IMR-90 (cell line): ENCODE data around the gene RIMBP3B. TPM values are rescaled to one million over a fixed set of nuclear protein-coding genes. Genes with fewer than 3 reads are reported as not detected.
"Not testable (repeated sequence)": the region's sequence is repeated elsewhere in the genome, so short reads cannot be mapped to it uniquely, and the experiment has no call there.

Experiments
- ATAC-seq: fragments of 200-7000 bp; cut with Tn5 transposase; 2 replicates; pipeline ENCODE4 v1.9.1; 2020; ENCODE audit warnings: low read depth, mild to moderate bottlenecking, moderate library complexity
- BruUV-seq: library from RNA; stranded (reverse); fragments of 400-500 nt; replicated peaks from 2 replicates; lab custom pipeline; 2021; lab: Mats Ljungman, UMichigan
- CTCF ChIA-PET: fragments of 300-600 bp; formaldehyde crosslinking; extraction: SDS; loops from one replicate; lab custom pipeline; 2021; ENCODE audit warnings: antibody characterized with exemption; lab: Yijun Ruan, JAX
- POLR2A ChIA-PET: fragments of 300-600 bp; sonication (Branson Sonifier 250); formaldehyde crosslinking; loops from one replicate; lab custom pipeline; 2022; ENCODE audit warnings: antibody characterized with exemption; ENCODE audit not compliant: unreplicated experiment; lab: Charles Lee
- DNase-seq: peaks from one replicate; pipeline ENCODE4 v3.0.0; 2013
- H2AFZ ChIP-seq: replicated peaks from 2 replicates; pipeline ENCODE3; 2013; ENCODE audit warnings: low read length, mild to moderate bottlenecking; ENCODE audit not compliant: poor library complexity
- H2AK5ac ChIP-seq: 2 replicates; pipeline ENCODE4 v1.6.1; 2013; ENCODE audit warnings: low read depth, low read length, inconsistent platforms
- H2AK9ac ChIP-seq: replicated peaks from 2 replicates; pipeline ENCODE3; 2013; ENCODE audit warnings: mild to moderate bottlenecking, low read depth, low read length, moderate library complexity; ENCODE audit not compliant: poor library complexity
- H2BK120ac ChIP-seq: 2 replicates; pipeline ENCODE4 v1.6.1; 2013; ENCODE audit warnings: low read depth, low read length, inconsistent platforms
- H2BK15ac ChIP-seq: 3 replicates; pipeline ENCODE4 v1.6.1; 2013; ENCODE audit warnings: low read depth, low read length, inconsistent platforms
- H2BK20ac ChIP-seq: 2 replicates; pipeline ENCODE4 v1.6.1; 2013; ENCODE audit warnings: low read depth, mild to moderate bottlenecking, inconsistent platforms, low read length, moderate library complexity
- H2BK5ac ChIP-seq: 2 replicates; pipeline ENCODE4 v1.6.1; 2013; ENCODE audit warnings: mild to moderate bottlenecking, low read depth, low read length, inconsistent platforms; ENCODE audit not compliant: poor library complexity, severe bottlenecking
- H3K14ac ChIP-seq: replicated peaks from 2 replicates; pipeline ENCODE4 v1.6.1; 2013; ENCODE audit warnings: low read depth, low read length, inconsistent platforms
- H3K18ac ChIP-seq: 2 replicates; pipeline ENCODE4 v1.6.1; 2013; ENCODE audit warnings: low read depth, low read length, control low read depth
- H3K23ac ChIP-seq: 2 replicates; pipeline ENCODE4 v1.6.1; 2013; ENCODE audit warnings: low read depth, low read length, inconsistent platforms
- H3K27ac ChIP-seq: 2 replicates; pipeline ENCODE4 v1.5.1; 2013; ENCODE audit warnings: mild to moderate bottlenecking, control low read depth, low read length; ENCODE audit not compliant: insufficient read depth
- H3K27me3 ChIP-seq: 2 replicates; pipeline ENCODE4 v1.6.1; 2013; ENCODE audit warnings: low read length; ENCODE audit not compliant: control insufficient read depth, insufficient read depth
- H3K36me3 ChIP-seq: 2 replicates; pipeline ENCODE4 v1.6.1; 2013; ENCODE audit warnings: low read length, mixed read lengths; ENCODE audit not compliant: control insufficient read depth, insufficient read depth
- H3K4ac ChIP-seq: 2 replicates; pipeline ENCODE4 v1.6.1; 2013; ENCODE audit warnings: low read depth, low read length, inconsistent platforms
- H3K4me1 ChIP-seq: 2 replicates; pipeline ENCODE4 v1.6.1; 2013; ENCODE audit warnings: low read length, mixed read lengths; ENCODE audit not compliant: control insufficient read depth, insufficient read depth
- H3K4me2 ChIP-seq: 2 replicates; pipeline ENCODE4 v1.6.1; 2013; ENCODE audit warnings: low read depth, mild to moderate bottlenecking, control low read depth, low read length, moderate library complexity
- H3K4me3 ChIP-seq: 2 replicates; pipeline ENCODE4 v1.5.1; 2013; ENCODE audit warnings: low read depth, mild to moderate bottlenecking, control low read depth, low read length, moderate library complexity; ENCODE audit not compliant: insufficient read depth
- H3K56ac ChIP-seq: 2 replicates; pipeline ENCODE4 v1.6.1; 2013; ENCODE audit warnings: low read length, inconsistent platforms; ENCODE audit not compliant: insufficient read depth; ENCODE audit errors: extremely low read depth
- H3K79me1 ChIP-seq, 2 experiments: 2 replicates each; pipeline ENCODE4 v1.6.1; 2013; ENCODE audit warnings: low read length in 2 of 2, inconsistent platforms in 1 of 2, low read depth in 1 of 2
- H3K9ac ChIP-seq: 2 replicates; pipeline ENCODE4 v1.6.1; 2013; ENCODE audit warnings: low read depth, low read length, control low read depth
- H3K9me1 ChIP-seq: 2 replicates; pipeline ENCODE4 v1.6.1; 2013; ENCODE audit warnings: low read length, inconsistent platforms; ENCODE audit not compliant: insufficient read depth
- H3K9me3 ChIP-seq: 2 replicates; pipeline ENCODE4 v1.6.1; 2013; ENCODE audit warnings: low read length; ENCODE audit not compliant: control insufficient read depth, insufficient read depth
- H4K20me1 ChIP-seq: 2 replicates; pipeline ENCODE4 v1.6.1; 2013; ENCODE audit warnings: low read length, inconsistent platforms; ENCODE audit not compliant: insufficient read depth
- H4K5ac ChIP-seq: 2 replicates; pipeline ENCODE4 v1.6.1; 2013; ENCODE audit warnings: mild to moderate bottlenecking, low read depth, low read length, control low read depth
- H4K8ac ChIP-seq, 2 experiments: 2 replicates each; pipeline ENCODE4 v1.6.1; 2013; ENCODE audit warnings: low read depth in 2 of 2, low read length in 2 of 2, control low read depth in 1 of 2, inconsistent platforms in 1 of 2
- H4K91ac ChIP-seq: 2 replicates; pipeline ENCODE4 v1.6.1; 2013; ENCODE audit warnings: low read depth, low read length, inconsistent platforms; ENCODE audit not compliant: insufficient read depth
- WGBS, 2 experiments: methylation state at CpG; one replicate each; pipeline versions ENCODE4 v1.1.5 to v1.1.7; 2013; ENCODE audit warnings: missing lambda C conversion rate in 2 of 2; ENCODE audit not compliant: insufficient read length in 1 of 2; ENCODE audit errors: extremely low coverage in 2 of 2; 5-methylcytosine and 5-hydroxymethylcytosine counted together
- dilution Hi-C: fragments of 300-500 bp; cut with HindIII; formaldehyde crosslinking; loops from one replicate; pipeline ENCODE4 v1.14.3; 2018; ENCODE audit warnings: low sequenced_read_pairs; ENCODE audit not compliant: unreplicated experiment
- in situ Hi-C: fragments of 300-500 bp; cut with MboI; formaldehyde crosslinking; loops from 3 replicates; pipeline ENCODE4 v1.14.3; 2019; ENCODE audit warnings: low sequenced_read_pairs, inconsistent platforms, mixed read lengths
- intact Hi-C: fragments of 100-400 bp; cut with micrococcal nuclease; formaldehyde crosslinking; loops from 2 replicates; pipeline ENCODE4 v1.10.0; 2022
- polyA plus RNA-seq, 3 experiments: library from polyadenylated mRNA; depleted of rRNA; stranded (reverse); fragments of >200 nt; gene quantifications; 2 replicates each; pipeline ENCODE4 v1.2.3, GENCODE V29; 2012; ENCODE audit warnings: low replicate concordance in 1 of 3
- total RNA-seq: library from RNA; depleted of rRNA; stranded (reverse); fragments of >200 nt; gene quantifications from 2 replicates; pipeline ENCODE4 v1.2.3, GENCODE V29; 2012

Gene RIMBP3B
- total and polyA plus RNA-seq, 2 of the 4 experiments (the other 2 are of a cell fraction), result 0.07 to 0.18 TPM

- H2BK120ac ChIP-seq, H3K27ac ChIP-seq, in situ Hi-C loops, H2BK5ac ChIP-seq, H2AK5ac ChIP-seq, H3K18ac ChIP-seq, H4K20me1 ChIP-seq, H2BK20ac ChIP-seq, H4K91ac ChIP-seq, H3K36me3 ChIP-seq, H3K27me3 ChIP-seq, H3K4me1 ChIP-seq, H3K4ac ChIP-seq, H3K56ac ChIP-seq, H3K4me3 ChIP-seq, H3K23ac ChIP-seq, H3K9me3 ChIP-seq, DNase-seq, H3K79me1 ChIP-seq, H2AFZ ChIP-seq, intact Hi-C loops, H4K5ac ChIP-seq, CTCF ChIA-PET, H3K4me2 ChIP-seq, H4K8ac ChIP-seq, dilution Hi-C loops, H3K14ac ChIP-seq, H3K9me1 ChIP-seq, H3K9ac ChIP-seq, H2AK9ac ChIP-seq, POLR2A ChIA-PET, H2BK15ac ChIP-seq, BruUV-seq: not testable (repeated sequence)
- no CpG with 5 or more reads among the region's 79 CpGs for WGBS, 2 experiments
- ATAC-seq, result peak; percentile 35; the same call in 1 of the 2 replicates
Observed at GRCh38 chr22:21384468-21385357, 1.2 kb downstream of the RIMBP3B start.

GRCh38 chr22:21389480-21389879, 5.9 kb downstream of the RIMBP3B start:
- H3K18ac ChIP-seq, H3K27ac ChIP-seq, H3K9ac ChIP-seq, H2BK20ac ChIP-seq, H3K27me3 ChIP-seq, H3K79me1 ChIP-seq, H2BK120ac ChIP-seq, H3K9me3 ChIP-seq, H3K14ac ChIP-seq, CTCF ChIA-PET, dilution Hi-C loops, H4K91ac ChIP-seq, DNase-seq, H3K4me3 ChIP-seq, H3K4me1 ChIP-seq, H4K5ac ChIP-seq, H3K4me2 ChIP-seq, BruUV-seq, H2BK5ac ChIP-seq, H2AK9ac ChIP-seq, H3K36me3 ChIP-seq, ATAC-seq, H3K4ac ChIP-seq, H2AK5ac ChIP-seq, POLR2A ChIA-PET, in situ Hi-C loops, H3K9me1 ChIP-seq, intact Hi-C loops, H4K20me1 ChIP-seq, H2BK15ac ChIP-seq, H4K8ac ChIP-seq, H2AFZ ChIP-seq, H3K23ac ChIP-seq, H3K56ac ChIP-seq: not testable (repeated sequence)
- WGBS, 2 experiments, result no CpG with 5 or more reads among the region's 7 CpGs
